Activated CD8-positive, alpha-beta memory T cell treated with anti-CD3 and anti-CD28 coated beads, Interleukin-2, amount 50 U/mL, for 4 hours (primary cell): ENCODE results near the gene STIM1.
"Not testable (repeated sequence)": the region's sequence is repeated elsewhere in the genome, so short reads cannot be mapped to it uniquely, and the experiment has no call there.

ENCODE experiments used
- DNase-seq: peaks from one replicate; pipeline ENCODE4 v3.0.0-alpha.2; 2020

Gene STIM1

DNA sequence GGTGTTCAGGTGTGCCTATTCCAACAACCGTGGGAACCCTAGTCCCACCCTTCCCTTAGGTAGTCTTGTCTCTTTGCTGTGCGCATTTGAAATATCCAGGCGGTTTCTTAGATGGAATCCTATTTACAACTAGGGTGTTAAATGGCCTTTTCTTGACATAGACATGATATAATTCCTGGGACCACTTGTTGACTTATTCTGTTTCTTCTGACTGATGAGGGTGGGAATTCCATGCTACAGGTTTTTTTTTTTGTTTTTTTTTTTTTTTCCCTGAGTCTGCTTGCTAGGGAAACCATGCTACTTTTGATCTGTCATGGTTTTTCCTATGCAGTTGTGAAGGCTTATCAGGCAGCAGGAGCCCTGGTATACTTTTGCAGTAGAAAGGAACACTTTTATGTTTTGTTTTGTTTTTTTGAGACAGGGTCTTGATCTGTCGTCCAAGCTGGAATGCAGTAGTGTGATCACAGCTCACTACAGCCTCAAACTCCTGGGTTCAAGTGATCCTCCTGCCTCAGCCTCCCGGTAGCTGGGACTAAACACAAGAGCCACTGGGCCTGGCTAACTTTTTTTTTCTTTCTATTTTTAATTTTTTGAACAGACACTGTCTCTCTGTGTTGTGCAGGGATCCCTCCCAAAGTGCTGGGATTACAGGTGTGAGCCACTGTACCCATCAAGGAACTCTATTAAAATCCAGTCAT lies 1.5 kb downstream of the STIM1 start:
- no peak for DNase-seq

DNA sequence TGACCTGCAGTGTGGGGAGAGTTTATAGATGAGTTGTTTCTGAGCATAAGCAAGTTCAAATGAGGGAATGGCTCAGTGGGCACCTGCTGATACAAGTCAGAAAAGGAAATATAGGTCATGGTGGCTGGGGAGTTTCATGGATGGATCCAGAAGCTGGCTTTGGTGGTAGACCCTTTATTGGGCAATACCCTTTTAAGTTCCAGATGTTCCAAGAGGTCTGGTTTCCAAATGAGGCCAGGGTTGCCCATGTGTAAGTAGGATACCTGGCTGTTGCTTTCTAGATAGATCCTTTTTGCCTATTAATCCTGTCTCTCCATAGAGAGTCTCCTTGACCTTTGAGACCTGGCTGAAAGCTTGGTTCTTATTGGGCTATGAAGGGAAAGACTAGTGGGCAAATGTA lies 2.2 kb downstream of the STIM1 start:
- DNase-seq: no peak

DNA sequence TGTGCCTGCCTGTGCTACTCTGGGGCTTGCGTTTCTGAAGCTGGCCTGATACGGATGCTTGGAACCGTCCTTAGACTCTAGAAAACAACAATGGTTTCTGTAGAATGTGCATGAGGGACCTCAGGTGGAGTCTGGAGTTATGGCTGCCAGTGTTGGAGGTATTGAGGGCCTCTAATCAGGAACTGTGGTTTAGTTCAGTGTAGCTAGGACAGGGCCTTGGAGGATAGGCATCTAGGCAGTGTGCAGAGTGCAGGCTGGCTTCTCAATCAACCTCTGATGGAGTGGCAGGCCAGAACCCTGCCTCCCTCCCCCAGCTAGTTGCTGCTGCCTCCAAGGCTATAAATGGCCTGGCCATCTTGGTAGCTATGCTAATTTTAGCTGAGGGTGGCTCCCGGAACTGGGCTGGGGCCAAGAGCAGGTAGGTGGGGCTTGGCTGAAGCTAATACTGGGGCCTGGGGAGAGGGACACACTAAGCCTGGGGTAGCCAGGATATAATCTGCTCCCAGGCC lies 4.0 kb downstream of the STIM1 start:
- DNase-seq: no peak

DNA sequence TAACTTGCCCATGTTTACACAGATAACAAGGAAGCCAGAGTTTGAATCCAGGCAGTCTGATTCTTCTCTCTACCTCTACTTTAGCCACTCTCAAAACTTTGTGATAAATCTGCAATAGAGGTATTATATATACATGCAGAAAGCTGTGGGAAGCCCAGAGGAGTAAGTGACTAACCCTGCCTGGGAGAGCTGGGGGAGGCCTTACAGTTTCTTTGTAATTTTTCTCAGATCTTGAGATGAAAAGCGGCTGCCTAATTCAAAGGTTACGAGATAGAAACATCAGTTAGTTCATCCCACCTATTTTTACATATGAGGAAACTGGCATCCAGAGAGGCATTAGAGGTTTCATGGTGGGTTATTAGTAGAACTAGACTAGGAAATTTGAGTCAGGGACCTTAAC lies 4.9 kb downstream of the STIM1 start:
- DNase-seq: peak; percentile 51

DNA sequence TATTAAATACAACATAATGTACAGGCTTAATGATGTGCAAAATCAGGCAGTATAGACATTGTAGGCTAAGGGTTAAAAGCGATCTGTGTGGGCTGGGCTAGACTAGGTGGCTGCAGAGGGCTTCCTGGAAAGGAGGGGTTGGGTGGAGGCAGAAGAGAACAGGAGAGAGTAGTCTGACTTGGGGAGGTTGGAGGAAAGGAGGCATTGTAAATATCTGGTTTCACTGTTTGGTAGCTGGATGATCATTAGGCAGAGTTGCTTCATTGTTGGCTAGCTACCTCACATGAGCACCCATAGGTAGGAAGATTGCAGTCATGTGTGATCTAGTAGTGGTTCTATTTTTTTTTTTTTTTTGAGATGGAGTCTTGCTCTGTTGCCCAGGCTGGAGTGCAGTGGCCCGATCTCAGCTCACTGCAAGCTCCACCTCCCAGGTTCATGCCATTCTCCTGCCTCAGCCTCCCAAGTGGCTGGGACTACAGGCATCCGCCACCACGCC lies 5.5 kb downstream of the STIM1 start:
- not testable (repeated sequence) for DNase-seq

DNA sequence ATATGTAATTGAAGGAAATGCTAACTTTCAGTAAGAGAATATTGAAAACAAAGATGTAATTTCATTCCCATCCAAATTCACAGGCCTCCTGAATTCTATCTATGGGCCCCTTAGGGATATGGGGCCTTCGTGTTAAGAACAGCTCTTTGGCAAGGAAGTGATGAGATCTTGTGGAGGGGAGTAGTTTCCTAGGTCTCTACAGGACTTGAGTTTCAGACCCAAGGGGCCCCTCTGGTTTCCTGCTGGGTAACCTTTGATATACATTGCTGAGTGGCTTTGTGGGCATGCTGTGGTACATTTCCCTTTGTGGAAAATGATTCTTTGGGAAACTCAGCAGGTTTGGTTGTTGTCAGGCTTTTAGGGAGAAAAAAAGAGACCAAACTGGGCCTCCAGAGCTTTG lies 6.2 kb downstream of the STIM1 start:
- DNase-seq: no peak

DNA sequence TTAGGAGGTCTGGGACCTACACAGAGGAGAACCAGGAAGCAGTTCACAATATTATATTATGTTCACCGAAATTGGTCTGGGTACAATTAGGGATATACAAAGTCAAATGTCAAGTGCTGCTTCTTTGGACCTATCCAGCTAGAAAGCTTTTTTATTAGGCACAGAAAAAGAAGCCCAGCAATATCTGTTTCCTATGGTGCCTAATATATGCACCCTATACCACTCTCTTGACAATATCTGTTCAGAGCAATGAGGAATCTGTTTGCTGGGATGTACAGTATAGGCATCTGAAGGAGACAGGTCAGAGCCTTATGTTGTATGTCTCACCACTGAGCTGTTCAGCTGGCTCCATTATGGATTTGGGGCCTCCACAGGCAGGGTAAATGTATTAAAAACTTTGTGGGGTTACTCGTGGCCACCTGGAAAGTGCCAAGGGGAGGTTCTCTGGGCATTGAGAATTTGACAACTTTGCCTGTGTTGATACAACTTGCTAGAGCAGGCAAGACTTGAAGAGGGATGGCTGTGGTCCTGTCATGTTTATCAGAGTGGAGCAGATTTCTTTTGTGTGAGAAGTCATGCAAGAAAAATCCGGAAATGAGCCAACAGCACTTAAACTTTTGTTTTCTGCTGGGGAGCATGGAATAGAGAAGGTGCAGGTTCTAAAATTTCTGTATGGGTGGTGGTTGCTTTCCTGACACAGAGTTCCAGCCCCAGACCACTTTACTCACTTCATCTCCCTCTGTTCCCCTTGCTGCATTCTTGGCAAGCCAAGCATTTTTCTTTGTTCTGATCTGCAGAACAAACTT lies 10.1 kb downstream of the STIM1 start:
- DNase-seq: no peak

DNA sequence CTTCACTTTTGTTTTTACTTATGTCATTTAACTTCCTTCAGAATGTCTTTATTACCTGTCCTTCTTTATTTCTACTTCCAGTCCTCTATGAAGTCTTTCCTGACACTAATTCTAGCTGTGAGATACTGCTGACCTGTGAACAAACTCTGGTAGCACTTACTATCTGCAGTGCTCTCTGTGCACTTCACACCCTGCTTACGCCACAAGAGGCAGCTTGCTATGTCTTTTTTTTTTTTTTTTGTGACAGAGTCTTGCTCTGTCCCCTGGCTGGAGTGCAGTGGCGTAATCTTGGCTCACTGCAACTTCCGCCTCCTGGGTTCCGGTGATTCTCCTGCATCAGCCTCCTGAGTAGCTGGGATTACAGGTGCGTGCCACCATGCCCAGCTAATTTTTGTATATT lies 10.7 kb downstream of the STIM1 start:
- DNase-seq: no peak

DNA sequence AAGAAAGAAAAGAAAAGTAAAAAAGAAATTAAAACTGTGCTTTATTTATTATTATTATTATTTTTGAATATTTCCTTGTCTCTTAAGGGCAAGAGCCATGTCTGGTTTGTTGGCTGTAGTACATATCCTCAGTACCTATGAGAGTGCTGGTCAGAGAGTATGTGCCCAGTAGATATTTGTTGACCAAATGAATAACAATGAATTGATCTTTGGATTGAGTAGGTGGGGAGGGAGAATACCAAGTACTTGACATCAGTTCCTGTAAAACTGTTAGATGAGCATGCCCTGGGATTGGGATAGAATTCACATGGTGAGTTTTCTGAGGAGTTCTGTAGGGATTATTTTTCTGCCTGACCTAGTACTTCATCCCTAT lies 11.4 kb downstream of the STIM1 start:
- DNase-seq: no peak

DNA sequence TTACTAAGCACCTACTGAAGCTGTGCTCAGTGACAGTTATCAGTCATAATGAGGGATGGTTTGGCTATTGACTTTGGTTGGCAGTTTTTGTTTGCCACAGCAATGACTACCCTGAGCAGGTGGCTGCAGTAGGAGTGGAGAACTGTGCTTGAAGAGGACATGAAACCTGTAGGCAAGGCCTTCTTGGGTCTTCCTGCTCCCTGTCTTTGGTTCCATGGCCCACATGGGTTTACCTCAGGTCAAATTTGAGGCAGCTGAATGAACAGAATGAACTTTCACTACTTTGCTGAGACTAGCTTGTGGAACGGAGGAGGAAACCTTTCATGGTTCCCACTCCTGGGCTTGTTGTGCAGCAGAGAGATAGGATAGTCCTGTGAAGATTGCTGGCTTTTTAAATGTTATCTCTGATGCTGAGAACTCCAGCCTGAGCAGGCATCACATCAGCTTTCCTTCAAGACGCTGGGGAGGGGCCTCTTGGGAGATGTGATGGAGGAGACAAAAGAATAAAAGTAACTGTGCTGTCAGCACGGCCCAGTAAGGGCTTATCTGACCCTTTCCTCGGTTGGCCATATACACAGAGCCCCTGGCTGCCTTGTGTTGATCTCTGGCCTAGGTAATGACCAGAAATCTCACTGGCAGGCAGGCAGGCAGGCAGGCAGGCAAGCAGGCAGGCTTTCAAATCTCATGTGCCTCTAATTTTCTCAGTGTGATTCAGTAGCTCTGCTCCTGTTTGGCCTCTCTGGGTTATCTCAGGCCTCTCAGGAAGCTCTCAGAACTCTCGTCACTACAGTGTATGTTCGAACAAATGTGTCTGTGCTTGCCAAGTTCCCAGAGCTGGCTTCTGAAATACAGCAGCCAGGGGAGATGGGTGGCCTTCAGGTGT lies 12.0 kb downstream of the STIM1 start:
- DNase-seq: no peak

DNA sequence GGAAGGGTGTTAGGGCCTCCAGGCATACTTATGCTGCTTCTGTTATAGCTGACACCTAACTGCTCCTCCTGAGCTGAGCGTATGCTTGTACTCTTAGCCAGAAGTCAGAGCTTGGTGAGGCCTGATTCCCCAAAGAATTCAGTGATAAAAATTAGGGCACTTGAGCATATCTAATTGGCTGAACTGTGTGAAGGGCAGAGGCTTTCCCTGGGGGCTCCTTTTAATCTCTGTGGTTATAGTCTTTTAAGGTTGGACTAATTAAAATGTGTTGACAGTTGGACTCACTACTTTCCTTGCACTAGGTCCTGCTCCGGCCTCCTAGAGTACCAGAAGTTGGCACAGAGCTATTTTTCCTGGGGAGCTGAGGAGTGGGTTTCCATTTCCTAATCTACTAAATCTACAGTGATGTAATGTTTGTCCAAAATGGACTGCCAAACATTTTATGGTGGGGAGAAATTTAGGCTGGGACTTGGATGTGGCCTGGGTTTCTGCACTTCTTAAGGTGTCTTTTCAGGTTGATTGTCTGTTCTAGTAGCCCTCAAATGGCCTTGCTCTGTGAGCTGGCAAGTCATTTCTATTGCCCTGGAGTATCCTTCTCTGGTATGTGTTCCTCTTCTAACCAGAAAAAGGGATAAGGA lies 18.4 kb downstream of the STIM1 start:
- DNase-seq: no peak

DNA sequence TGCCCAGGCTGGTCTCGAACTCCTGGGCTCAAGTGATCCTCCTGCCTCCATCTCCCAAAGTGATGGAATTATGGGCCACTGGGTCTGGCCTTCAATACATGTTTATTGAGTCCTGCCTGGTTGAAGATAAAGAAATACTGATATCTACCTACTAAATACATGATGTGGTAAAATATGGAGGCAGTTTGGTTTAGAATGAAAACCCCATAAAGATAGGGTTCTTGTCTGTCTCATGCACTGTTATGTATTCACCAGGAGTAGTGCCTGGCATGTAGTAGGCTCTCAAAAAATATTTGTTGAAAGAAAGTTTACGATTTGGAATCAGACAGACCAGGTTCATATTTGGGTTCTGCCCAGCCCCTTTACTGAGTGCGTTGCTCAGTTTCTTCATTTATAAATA lies 21.1 kb downstream of the STIM1 start:
- no peak for DNase-seq

DNA sequence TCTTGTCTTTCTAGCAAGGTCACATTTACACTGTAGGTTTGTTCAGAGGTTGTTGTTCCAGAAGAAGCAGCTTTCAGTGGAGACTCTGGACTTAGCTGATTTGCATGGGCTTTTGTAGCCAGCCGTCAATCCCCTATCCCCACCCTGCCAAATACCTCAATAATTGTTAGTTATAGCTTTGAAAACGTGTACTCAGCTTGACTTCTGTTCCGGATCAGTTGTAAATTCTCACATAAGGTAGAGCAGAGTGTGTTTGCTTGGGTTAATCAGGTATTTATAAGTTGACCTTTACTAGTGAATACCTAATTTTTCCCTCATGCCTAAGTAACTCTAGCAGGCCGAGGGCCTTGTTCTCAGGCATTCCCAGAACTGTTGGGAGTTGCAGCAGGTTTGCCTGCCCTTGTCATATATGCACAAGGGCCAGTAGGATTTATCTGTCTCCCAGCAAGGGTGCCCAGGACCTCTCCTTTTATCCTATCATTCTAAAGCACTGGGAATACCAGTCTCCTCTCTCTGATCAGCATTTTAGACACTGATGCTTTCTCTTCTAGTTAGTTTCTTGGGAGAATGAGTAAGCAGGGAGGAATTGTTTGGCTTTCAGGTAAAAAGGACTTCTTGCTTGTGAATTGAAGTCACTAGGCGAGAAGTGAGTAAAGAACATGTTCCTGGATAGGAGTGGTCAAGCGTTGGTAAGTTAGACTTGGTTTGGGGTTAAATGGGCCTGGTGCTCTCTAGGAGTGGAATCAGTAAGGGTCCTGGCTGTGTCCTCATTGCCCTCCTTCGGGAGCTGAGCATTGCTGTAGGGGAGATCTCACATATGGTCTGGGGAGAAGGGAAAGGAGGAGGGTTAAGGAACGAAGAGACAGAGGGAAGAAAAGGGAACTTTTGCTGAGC lies 22.1 kb downstream of the STIM1 start:
- DNase-seq: no peak

DNA sequence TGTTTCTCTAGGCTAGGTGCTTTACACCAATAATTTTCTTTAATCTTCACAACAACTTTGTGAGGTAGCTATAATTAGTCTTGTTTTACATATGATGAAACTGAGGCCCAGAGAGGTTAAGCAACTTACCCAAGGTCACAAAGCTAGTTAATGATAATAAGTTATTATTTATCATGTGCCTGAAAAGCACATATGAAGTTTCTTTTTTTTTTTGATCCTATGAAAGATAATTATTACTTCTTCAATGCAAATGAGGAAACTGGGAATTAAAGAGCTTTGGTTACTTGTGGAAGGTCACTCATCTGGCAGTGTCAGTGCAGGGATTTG lies 22.8 kb downstream of the STIM1 start:
- no peak for DNase-seq

DNA sequence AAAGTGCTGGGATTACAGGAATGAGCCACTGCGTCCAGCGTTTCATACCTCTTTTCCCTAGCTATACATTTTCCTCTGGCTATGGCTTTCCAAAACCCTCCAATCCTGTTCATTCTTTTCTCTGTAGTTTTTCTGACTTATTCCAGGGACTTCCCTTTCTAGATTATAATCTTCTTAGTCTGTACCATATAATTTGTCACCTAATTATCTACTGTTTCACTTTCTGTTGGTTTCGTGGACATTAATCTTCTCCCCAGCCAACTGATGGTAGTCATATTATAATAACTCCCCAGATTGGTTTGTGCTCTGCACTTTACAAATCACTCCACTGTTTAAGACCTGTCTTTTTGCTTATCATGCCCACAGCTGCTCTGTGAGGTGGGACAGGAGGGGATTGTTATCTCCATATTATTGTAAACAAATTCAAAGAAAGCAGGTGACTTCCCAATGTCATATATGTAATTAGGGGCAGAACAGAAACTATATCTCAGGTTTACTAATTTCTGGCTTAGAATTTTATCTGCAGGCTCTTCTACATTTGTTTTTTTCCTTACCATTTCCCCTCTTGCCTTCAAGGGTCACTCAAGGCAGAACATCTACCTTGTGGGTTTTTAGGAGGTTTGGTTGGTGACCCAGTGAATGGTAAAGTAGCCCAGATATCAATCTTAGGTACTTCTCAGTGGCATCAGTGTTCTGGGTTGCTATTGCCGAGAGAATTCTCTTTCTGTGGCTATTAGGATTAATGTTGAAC lies 23.9 kb downstream of the STIM1 start:
- DNase-seq: no peak

DNA sequence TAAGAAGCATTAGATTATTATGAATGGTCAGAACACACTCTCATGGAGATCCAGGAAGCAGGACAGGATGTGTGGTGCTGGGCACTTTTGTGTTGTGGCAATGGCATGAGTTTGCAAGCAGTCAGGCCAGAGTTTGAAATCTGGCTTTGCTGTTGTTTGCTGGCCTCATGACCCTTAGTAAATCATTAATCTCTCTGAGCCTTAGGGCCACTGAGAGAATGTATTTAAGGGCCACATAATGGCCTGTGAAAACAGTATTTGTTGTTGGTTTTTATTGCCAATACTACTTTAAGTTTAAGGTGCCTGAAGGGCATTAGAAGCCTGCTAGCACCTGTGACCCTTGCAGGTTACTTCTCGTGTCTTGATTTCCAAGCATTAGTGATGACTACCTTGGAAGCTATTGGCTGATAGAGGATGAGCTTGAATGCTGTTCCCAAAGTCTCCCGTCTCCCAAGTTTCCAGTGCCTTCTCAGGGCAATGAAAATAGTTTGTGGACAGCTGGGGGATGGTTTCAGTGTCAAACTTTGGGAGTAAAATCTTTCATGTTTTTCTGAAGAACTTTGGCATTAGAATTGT lies 24.6 kb downstream of the STIM1 start:
- no peak for DNase-seq

DNA sequence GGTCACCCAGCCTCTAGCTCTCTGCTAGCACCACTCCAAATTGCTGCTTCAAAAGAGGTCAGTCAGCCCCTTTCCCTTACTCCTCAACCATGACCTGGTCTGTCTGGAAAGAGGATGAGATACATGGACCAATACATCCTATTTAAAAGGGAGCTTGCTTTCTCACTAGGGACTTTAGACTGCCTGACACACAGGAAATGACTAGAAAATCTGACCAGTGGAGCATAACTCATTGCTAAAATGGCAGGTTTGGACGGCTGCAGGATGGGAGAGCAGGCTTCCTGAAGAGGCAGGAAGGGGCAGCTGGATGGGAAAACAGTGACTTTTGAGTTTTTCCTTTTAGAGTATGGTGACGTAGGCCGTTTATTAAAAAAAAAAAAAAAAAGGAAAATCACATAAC lies 25.3 kb downstream of the STIM1 start:
- DNase-seq: no peak

DNA sequence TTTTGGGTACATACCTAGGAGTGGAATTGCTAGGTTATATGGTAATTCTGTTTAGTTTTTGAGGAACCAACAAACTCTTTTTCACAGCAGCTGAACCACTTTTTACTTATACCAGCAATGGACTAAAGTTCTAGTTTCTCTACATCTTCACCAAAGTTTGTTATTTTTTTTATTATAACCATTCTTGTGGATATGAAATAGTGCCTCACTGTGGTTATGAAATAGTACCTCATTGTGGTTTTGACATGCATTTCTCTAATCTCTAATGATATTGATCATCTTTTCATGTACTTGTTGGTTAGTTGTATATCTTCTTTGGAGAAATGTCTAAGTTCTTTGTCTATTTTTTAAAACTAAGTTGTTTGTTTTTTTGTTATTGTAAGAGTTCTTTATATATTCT lies 27.2 kb downstream of the STIM1 start:
- no peak for DNase-seq

DNA sequence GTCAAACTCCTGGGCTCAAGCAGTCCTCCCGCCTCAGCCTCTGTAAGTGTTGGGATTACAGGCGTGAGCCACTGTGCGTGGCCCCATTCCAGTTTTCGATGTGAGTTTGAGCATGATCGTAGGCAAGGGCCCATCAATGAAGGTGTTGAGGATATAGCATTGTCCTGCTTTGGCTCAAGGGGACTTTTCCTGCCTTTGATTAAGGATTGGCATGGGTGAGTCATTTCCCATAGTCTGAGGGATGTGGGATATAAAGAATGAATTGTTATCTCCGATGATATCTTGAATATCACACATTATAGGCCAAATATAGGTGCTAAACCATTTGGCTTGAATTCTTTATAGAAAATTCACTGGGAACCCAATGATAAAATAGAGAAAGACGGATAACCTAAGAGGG lies 30.4 kb downstream of the STIM1 start:
- no peak for DNase-seq

DNA sequence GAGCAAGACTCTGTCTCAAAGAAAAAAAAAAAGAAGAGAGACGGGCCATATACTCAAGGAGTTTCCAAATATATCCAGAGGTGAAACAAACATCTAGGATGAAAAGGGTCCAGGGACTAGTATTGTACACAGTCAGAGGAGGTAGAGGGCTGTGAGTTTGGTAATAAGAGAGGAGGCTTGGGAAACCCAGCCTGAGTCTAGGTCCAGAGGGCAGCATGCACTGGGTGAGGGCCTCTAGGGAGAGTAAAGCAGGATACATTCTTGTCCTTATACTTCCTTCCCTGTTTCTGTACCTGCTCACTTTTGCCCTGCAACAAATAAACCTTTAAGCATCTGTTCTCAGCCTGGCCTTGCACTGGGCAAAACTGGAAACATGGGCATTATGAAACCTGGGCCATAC lies 31.5 kb downstream of the STIM1 start:
- no peak for DNase-seq

DNA sequence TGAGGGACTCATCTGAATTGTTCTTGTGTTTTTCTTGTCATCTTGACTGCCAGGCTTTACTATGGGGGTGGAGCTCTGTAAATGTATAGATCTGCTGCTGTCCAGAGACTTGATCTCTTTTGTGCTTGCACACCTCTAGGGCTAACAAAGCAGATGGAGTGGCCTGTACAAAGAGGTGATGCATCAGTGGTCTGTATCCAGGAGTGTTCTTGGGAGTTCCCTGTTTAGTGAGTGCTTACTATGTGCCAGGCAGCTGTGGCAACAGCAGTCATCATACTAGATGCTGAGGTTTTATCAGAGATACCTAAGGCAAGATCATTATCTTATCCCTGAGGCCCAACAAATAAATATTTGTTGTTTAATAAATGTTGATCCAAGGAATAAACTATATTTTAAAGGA lies 33.4 kb downstream of the STIM1 start:
- DNase-seq: no peak
